Loucy (cell line): ENCODE data around the gene GJB1.

Experiments
- H2AFZ ChIP-seq: fragments of 200-600 bp; sonication (generic); 2 replicates; pipeline ENCODE4 v1.6.0; 2016; ENCODE audit warnings: antibody characterized with exemption, mild to moderate bottlenecking, low read length, moderate library complexity
- H3F3A ChIP-seq: fragments of 200-600 bp; 2 replicates; pipeline ENCODE4 v1.6.0; 2016; ENCODE audit warnings: antibody characterized with exemption, low read depth, mild to moderate bottlenecking
- H3K27me3 ChIP-seq: fragments of 200-600 bp; sonication (generic); 2 replicates; pipeline ENCODE4 v1.6.1; 2014; ENCODE audit warnings: low read length, mild to moderate bottlenecking; ENCODE audit not compliant: insufficient read depth, poor library complexity, severe bottlenecking
- H3K36me3 ChIP-seq: fragments of 200-600 bp; sonication (generic); 2 replicates; pipeline ENCODE4 v1.6.1; 2016; ENCODE audit warnings: low read length; ENCODE audit not compliant: insufficient read depth
- H3K4me1 ChIP-seq: fragments of 200-600 bp; sonication (generic); 2 replicates; pipeline ENCODE4 v1.5.1; 2014; ENCODE audit warnings: low read length, mild to moderate bottlenecking; ENCODE audit not compliant: insufficient read depth, poor library complexity, severe bottlenecking
- H3K4me2 ChIP-seq: fragments of 200-600 bp; sonication (generic); 2 replicates; pipeline ENCODE4 v1.6.0; 2014; ENCODE audit warnings: antibody characterized with exemption, low read length, low read depth, mild to moderate bottlenecking; ENCODE audit not compliant: poor library complexity, severe bottlenecking
- H3K4me3 ChIP-seq: fragments of 200-600 bp; sonication (generic); 2 replicates; pipeline ENCODE4 v1.5.1; 2014; ENCODE audit warnings: low read length, mild to moderate bottlenecking, mixed read lengths; ENCODE audit not compliant: poor library complexity, severe bottlenecking
- H3K79me2 ChIP-seq: fragments of 200-600 bp; sonication (generic); 2 replicates; pipeline ENCODE4 v1.6.1; 2014; ENCODE audit warnings: low read length; ENCODE audit not compliant: insufficient read depth
- H3K9ac ChIP-seq: fragments of 200-600 bp; sonication (generic); 2 replicates; pipeline ENCODE4 v1.6.0; 2014; ENCODE audit warnings: mild to moderate bottlenecking, low read depth, low read length, moderate library complexity; ENCODE audit not compliant: poor library complexity, severe bottlenecking
- H3K9me2 ChIP-seq: fragments of 200-600 bp; sonication (generic); replicated peaks from 2 replicates; pipeline ENCODE4 v1.6.1; 2016; ENCODE audit warnings: low read depth, low read length, mixed read lengths
- H3K9me3 ChIP-seq: fragments of 200-600 bp; sonication (generic); 2 replicates; pipeline ENCODE4 v1.6.1; 2014; ENCODE audit warnings: mild to moderate bottlenecking, antibody characterized with exemption, low read length, low read depth; ENCODE audit not compliant: insufficient read depth
- H4K20me1 ChIP-seq: fragments of 200-600 bp; sonication (generic); 2 replicates; pipeline ENCODE4 v1.6.0; 2014; ENCODE audit warnings: antibody characterized with exemption, low read length, mild to moderate bottlenecking; ENCODE audit not compliant: insufficient read depth, poor library complexity, severe bottlenecking
- EZH2phosphoT487 ChIP-seq: fragments of 200-600 bp; IDR thresholded peaks from 2 replicates; pipeline ENCODE4 v1.6.1; 2018; ENCODE audit warnings: antibody characterized with exemption, mild to moderate bottlenecking, moderate library complexity, borderline replicate concordance
- TF ChIP-seq, protein P1 (sequence below): fragments of 200-600 bp; sonication (generic); conservative IDR thresholded peaks from 2 replicates; pipeline ENCODE4 v1.5.1; 2014; ENCODE audit warnings: mild to moderate bottlenecking, antibody characterized with exemption, low read length

GJB1 gene

DNA sequence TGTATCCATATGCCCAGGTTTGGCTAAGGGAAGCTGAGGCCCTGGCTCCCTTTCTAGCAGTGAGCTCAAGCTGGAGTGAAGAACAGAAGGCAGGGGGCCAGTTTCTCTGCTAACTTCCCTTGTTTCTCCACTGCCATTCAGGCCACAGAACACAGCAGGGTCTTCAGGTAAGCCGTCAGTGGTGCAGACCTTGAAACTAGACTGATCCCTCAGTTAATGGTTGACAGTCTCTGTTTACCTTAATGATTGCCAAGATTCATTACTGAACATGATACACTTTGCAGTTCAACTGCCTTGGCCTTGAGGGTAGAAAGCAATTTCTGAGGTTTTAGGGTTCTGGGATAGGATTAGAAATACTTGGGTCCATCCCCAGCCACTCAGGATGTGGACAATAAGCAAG is 8.9 kb upstream of the GJB1 start:
- H3K9me2 ChIP-seq = no peaks in the 10 kb centered on the region
- H3K9ac ChIP-seq = no peak overlapping the region
- no peaks in the 10 kb centered on the region for H3K27me3 ChIP-seq
- no peaks in the 10 kb centered on the region for H3K79me2 ChIP-seq
- H3F3A ChIP-seq = no peaks in the 10 kb centered on the region
- no peak overlapping the region for H3K4me2 ChIP-seq
- H3K9me3 ChIP-seq = no peaks in the 10 kb centered on the region
- H3K36me3 ChIP-seq = no peaks in the 10 kb centered on the region
- peaks cover 4% of the 10 kb centered on the region for H3K4me1 ChIP-seq
- H3K4me3 ChIP-seq = no peak overlapping the region
- H2AFZ ChIP-seq = no peak overlapping the region
- TF ChIP-seq, protein P1, sequence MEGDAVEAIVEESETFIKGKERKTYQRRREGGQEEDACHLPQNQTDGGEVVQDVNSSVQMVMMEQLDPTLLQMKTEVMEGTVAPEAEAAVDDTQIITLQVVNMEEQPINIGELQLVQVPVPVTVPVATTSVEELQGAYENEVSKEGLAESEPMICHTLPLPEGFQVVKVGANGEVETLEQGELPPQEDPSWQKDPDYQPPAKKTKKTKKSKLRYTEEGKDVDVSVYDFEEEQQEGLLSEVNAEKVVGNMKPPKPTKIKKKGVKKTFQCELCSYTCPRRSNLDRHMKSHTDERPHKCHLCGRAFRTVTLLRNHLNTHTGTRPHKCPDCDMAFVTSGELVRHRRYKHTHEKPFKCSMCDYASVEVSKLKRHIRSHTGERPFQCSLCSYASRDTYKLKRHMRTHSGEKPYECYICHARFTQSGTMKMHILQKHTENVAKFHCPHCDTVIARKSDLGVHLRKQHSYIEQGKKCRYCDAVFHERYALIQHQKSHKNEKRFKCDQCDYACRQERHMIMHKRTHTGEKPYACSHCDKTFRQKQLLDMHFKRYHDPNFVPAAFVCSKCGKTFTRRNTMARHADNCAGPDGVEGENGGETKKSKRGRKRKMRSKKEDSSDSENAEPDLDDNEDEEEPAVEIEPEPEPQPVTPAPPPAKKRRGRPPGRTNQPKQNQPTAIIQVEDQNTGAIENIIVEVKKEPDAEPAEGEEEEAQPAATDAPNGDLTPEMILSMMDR = no peak
- no peak for TF ChIP-seq EZH2phosphoT487
- H4K20me1 ChIP-seq = no peaks in the 10 kb centered on the region

DNA sequence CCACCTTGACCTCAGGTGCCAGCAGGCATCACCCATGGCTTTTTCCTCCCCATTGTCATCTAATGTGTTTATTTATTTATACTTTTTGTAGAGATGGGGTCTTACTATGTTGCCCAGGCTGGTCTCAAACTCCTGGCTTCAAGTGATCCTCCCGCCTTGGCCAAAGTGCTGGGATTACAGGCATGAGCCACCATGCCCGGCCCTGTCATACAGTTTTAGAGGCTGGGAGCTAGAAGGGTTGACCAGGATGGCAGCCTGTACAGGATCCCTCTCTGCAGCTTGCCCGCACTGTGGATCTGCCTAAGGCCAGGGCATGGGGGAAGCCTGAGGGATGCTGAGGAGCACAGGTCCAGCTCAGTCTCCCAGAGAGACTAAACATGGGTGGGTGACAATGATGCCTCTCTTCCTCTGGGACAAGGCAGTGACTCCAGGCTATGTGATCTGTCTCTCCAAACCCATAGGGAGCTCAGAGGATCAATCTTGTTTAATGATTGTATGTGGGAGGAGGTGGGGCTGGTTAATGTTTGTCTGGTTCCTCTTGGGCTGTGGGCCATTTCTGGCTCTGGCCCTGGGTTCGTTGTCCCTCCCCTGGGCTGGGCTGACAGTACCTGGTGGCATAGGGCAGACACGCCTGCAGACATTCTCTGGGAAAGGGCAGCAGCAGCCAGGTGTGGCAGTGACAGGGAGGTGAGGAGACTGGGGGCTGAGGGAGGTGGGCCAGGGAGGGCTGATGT is 8.3 kb upstream of the GJB1 start:
- Histone ChIP-seq H4K20me1 (no peaks in the 10 kb centered on the region), H3K27me3 (no peaks in the 10 kb centered on the region), H3K4me2 (no peak overlapping the region), H3K9me2 (no peaks in the 10 kb centered on the region), H3K9ac (no peak overlapping the region), H2AFZ (no peak overlapping the region), H3F3A (no peaks in the 10 kb centered on the region), H3K79me2 (no peaks in the 10 kb centered on the region), H3K36me3 (no peaks in the 10 kb centered on the region), H3K4me1 (peaks cover 4% of the 10 kb centered on the region), H3K4me3 (no peak overlapping the region), H3K9me3 (no peaks in the 10 kb centered on the region)
- TF ChIP-seq EZH2phosphoT487 = no peak
- TF ChIP-seq, protein P1 = no peak

DNA sequence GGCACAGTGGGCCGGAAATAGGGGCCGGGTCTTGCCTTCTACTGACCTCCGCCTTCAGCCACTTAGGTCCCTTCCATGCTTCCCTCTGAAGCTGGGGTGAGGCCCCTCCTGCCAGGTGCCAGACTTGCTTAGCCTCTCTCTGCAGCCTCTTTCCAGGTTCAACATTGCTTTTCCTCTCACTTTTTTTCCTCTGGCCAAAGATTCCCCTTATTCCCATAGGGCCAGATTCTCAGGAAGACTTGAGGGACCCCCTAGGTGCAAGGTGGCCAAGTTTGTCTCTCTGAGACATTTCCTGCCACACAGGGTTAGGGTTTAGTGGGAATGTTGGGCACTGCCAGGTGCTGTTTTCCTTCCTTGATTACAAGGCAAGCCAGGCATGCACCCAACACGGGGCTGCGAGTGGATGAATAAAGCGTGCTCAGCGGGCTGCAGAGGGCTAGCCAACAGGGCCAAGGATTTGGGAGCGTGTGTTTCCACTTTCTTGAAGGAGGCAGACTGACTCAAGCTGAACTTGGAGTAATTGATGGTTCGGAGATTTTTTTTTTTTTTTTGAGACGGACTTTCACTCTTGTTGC is 7.6 kb upstream of the GJB1 start:
- Histone ChIP-seq H3F3A (no peaks in the 10 kb centered on the region), H3K4me3 (no peak overlapping the region), H3K27me3 (no peaks in the 10 kb centered on the region)

More for the DNA sequence above, 7.6 kb upstream of the GJB1 start:
- Histone ChIP-seq H3K9me2 (no peaks in the 10 kb centered on the region), H3K79me2 (no peaks in the 10 kb centered on the region), H3K4me2 (no peak overlapping the region), H3K9ac (no peak overlapping the region), H4K20me1 (no peaks in the 10 kb centered on the region), H3K36me3 (no peaks in the 10 kb centered on the region), H3K4me1 (peaks cover 4% of the 10 kb centered on the region), H3K9me3 (no peaks in the 10 kb centered on the region), H2AFZ (no peak overlapping the region)
- TF ChIP-seq, protein P1 = no peak
- TF ChIP-seq EZH2phosphoT487 = no peak
